Bronchial epithelial cell (primary cell): Measurements from ENCODE around the gene SLC35F3. TPM values are rescaled to one million over a fixed set of nuclear protein-coding genes. Genes with fewer than 3 reads are reported as not detected.
"Not testable (repeated sequence)": the region's sequence is repeated elsewhere in the genome, so short reads cannot be mapped to it uniquely, and the experiment has no call there.

Source experiments
- DNase-seq: peaks from one replicate; pipeline ENCODE4 v3.0.0-alpha.2; 2010; ENCODE audit warnings: low read depth
- FAIRE-seq: peaks from 2 replicates; lab custom pipeline; 2011; peaks lifted over from hg19 to GRCh38; lab: Jason Lieb, UNC
- H3K27me3 ChIP-seq: 2 replicates; pipeline ENCODE4 v1.5.1; 2011; ENCODE audit warnings: low read length; ENCODE audit not compliant: control insufficient read depth, insufficient read depth
- H3K36me3 ChIP-seq: 2 replicates; pipeline ENCODE4 v1.5.1; 2011; ENCODE audit warnings: low read length; ENCODE audit not compliant: control insufficient read depth, insufficient read depth
- H3K4me3 ChIP-seq: 2 replicates; pipeline ENCODE4 v1.5.1; 2011; ENCODE audit warnings: mild to moderate bottlenecking, low read depth, low read length, control low read depth
- total RNA-seq: library from RNA; depleted of rRNA; stranded (reverse); fragments of >200 nt; gene quantifications from 2 replicates; pipeline ENCODE4 v1.2.1, GENCODE V29; 2014
- TF ChIP-seq, protein P1 (sequence below): IDR thresholded peaks from 2 replicates; pipeline ENCODE4 v1.5.1; 2011; ENCODE audit warnings: mild to moderate bottlenecking, moderate library complexity, low read length, control low read depth, inconsistent platforms; ENCODE audit not compliant: insufficient read depth, severe bottlenecking

Gene SLC35F3
- total RNA-seq, 1 donor from 2014 or later, result 0.79 TPM

DNA sequence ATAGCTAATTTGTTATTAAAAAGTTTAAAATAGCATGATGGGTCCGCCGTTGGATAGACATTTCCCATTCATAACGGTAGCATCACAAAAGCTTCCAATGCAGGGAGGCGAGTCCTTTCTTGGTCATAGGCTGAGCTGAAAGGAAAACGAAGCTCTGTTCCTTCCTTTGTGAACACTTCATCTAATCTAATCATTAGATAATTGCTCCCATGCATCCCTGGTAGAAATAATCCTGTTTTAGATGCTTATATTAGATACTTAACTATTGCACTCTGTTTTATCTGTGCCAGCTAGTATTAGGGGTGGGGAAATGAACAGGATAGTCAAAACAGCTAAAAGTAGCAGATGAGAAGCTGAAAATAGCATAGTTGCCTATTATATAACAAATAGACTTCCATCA, 215.0 kb downstream of the SLC35F3 start:
- no peak for DNase-seq
- TF ChIP-seq, protein P1, sequence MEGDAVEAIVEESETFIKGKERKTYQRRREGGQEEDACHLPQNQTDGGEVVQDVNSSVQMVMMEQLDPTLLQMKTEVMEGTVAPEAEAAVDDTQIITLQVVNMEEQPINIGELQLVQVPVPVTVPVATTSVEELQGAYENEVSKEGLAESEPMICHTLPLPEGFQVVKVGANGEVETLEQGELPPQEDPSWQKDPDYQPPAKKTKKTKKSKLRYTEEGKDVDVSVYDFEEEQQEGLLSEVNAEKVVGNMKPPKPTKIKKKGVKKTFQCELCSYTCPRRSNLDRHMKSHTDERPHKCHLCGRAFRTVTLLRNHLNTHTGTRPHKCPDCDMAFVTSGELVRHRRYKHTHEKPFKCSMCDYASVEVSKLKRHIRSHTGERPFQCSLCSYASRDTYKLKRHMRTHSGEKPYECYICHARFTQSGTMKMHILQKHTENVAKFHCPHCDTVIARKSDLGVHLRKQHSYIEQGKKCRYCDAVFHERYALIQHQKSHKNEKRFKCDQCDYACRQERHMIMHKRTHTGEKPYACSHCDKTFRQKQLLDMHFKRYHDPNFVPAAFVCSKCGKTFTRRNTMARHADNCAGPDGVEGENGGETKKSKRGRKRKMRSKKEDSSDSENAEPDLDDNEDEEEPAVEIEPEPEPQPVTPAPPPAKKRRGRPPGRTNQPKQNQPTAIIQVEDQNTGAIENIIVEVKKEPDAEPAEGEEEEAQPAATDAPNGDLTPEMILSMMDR, result no peak
- H3K4me3 ChIP-seq, result no peak overlapping the region
- FAIRE-seq, result no peak
- no peaks in the 10 kb centered on the region for H3K27me3 ChIP-seq
- H3K36me3 ChIP-seq, result no peaks in the 10 kb centered on the region

DNA sequence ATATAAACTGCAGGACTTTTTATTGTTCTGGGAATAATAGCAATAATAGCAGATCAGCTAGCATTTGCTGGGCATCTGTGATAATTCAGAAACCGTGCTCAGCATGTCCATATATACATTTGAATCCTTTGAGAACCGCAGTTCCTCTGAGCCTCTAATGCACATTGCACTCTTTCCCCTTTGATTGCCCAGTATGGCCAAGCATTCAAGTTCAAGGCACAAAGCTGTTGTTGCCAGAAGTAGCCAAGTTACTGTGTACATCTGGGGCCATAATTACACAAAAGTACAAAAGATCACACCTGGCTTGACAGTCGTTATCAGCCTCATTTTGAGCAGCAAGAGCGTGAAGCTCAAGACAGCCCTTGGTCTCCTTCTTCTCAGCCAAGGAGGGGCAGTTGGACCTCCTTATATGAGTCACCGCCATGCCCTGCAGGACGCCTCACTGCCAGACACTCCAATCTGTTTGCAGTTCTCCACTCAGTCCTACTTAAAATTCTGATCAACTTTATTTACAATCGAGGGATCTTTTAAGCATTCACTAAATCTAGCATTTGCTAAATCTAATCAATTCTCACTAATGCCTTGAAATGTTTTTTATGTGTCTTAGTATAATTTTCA, 216.0 kb downstream of the SLC35F3 start:
- no peak for DNase-seq
- Histone ChIP-seq H3K27me3 (no peaks in the 10 kb centered on the region), H3K4me3 (no peak overlapping the region), H3K36me3 (no peaks in the 10 kb centered on the region)
- no peak for FAIRE-seq
- TF ChIP-seq, protein P1, result no peak

DNA sequence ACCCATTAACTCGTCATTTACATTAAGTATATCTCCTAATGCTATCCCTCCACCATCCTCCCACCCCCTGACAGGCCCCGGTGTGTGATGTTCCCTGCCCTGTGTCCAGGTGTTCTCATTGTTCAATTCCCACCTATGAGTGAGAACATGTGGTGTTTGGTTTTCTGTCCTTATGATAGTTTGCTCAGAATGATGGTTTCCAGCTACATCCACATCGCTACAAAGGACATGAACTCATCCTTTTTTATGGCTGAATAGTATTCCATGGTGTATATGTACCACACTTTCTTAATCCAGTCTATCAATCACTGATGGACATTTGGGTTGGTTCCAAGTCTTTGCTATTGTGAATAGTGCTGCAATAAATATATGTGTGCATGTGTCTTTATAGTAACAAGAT, 217.2 kb downstream of the SLC35F3 start:
- not testable (repeated sequence) for H3K4me3 ChIP-seq, DNase-seq, H3K36me3 ChIP-seq, H3K27me3 ChIP-seq, FAIRE-seq

DNA sequence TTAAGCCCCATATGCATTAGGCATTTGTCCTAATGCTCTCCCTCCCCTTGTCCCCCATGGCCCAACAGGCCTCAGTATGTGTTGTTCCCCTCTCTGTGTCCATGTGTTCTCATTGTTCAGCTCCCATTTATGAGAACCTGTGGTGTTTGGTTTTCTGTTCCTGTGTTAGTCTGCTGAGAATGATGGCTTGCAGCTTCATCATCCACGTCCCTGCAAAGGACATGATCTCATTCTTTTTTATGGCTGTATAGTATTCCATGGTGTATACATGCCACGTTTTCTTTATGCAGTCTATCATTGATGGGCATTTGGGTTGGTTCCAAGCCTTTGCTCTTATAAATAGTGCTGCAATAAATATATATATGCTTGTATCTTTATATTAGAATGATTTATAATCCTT, 218.1 kb downstream of the SLC35F3 start:
- H3K27me3 ChIP-seq, FAIRE-seq, H3K36me3 ChIP-seq, DNase-seq, H3K4me3 ChIP-seq: not testable (repeated sequence)

DNA sequence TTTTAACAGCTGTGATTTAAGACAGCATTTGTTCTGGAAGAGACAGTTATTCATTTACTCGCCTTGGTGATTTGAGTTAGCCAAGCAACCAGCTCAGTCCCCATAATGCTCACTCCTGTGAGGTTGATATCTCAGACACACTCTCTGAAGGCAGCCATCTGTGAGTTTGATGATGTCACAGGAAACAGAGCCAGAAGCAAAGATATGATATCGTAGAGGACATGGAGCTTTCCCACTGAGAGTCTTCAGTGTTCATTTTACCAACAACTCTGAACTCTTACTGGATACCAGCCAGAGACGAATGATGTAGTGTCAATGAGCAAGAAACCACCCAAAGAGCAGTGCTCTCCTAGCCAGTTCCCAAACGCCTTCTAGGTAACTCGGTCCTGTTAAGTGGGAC, 219.4 kb downstream of the SLC35F3 start:
- Histone ChIP-seq H3K4me3 (no peak overlapping the region), H3K36me3 (no peaks in the 10 kb centered on the region), H3K27me3 (no peaks in the 10 kb centered on the region)
- TF ChIP-seq, protein P1, result no peak
- no peak for FAIRE-seq
- no peak for DNase-seq

DNA sequence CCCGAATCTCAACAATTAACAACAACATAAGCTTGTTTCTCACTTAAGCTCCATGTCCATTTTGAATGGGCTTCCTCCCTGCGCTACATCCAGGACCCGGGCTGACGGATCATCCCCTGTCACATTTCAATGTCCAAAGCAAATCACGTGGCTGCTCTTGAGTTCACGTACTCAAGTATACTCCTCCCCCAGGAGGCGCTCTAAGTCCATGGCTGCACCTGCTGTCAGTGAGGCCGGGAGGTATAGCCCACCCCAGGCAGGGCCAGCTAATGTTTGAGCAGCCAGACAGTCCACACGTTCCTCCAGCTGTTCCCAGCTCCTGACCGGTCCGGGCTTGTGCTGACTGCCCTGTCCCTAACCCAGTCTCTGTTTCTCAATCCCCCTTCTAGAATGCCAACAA, 220.8 kb downstream of the SLC35F3 start:
- DNase-seq (peak; percentile 71), FAIRE-seq (no peak)
- Histone ChIP-seq H3K27me3 (no peaks in the 10 kb centered on the region), H3K4me3 (no peak overlapping the region), H3K36me3 (no peaks in the 10 kb centered on the region)
- TF ChIP-seq, protein P1, result peak; percentile 72

DNA sequence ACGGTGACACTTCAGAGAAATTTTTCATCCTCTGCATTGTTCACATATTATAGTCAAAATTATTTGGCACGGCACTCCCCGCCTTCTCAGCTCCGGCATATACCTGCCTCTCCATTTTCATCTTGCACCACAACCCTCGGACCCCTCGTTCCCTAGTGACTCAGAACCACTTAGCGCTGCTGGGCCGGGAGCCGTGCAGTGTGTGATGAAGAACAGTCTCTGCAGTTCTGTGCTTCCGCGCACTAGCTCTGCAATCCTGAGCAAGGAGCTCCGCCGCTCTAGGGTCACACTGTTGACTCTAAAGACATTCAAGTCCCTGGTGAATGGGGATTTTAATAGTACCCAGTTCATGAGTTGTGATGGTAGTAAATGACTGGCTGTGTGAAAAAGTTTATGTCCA, 221.2 kb downstream of the SLC35F3 start:
- Histone ChIP-seq H3K27me3 (no peaks in the 10 kb centered on the region), H3K4me3 (no peak overlapping the region), H3K36me3 (no peaks in the 10 kb centered on the region)
- TF ChIP-seq, protein P1, result no peak
- DNase-seq, result no peak
- FAIRE-seq, result no peak
